ENCODE data around the gene EEF2KMT. TPM values are rescaled to one million over a fixed set of nuclear protein-coding genes. Genes with fewer than 3 reads are reported as not detected.

EEF2KMT gene
- total and polyA plus RNA-seq, 2 of the 4 experiments (the other 2 are of a cell fraction): 14.1 to 19.0 TPM

GRCh38 chr16:5071681-5072333 is 25.8 kb downstream of the EEF2KMT start, which contains the start of gene ALG1:
TSS of gene ALG1 (plus strand) at chr16:5071843. CDS start at chr16:5071850, 7 bp downstream.
- Histone ChIP-seq H2BK15ac (ENCODE audit: low read depth, low read length) (no peak within 1 kb of the TSS), H3K4me1 (ENCODE audit: control insufficient read depth, insufficient read depth, low read length) (peaks cover 3% of the 10 kb centered on the region; the same call in 1 of the 2 replicates), H3K27ac (ENCODE audit: insufficient read depth, low read length) (peak within 1 kb of the TSS; percentile 79), H2BK5ac (ENCODE audit: low read depth, low read length, poor library complexity, severe bottlenecking) (peak within 1 kb of the TSS; percentile 73), H4K5ac (ENCODE audit: low read depth, low read length) (peak within 1 kb of the TSS; percentile 99), H3K4me3 (ENCODE audit: insufficient read depth, low read depth, low read length) (peak within 1 kb of the TSS; percentile 79), H2AK9ac (replicated peaks; ENCODE audit: low read depth, low read length, poor library complexity) (peak within 1 kb of the TSS; percentile 80), H3K9me1 (ENCODE audit: insufficient read depth, low read length) (peaks cover 9% of the 10 kb centered on the region), H2BK20ac (ENCODE audit: low read depth, low read length) (no peak within 1 kb of the TSS), H4K91ac (ENCODE audit: insufficient read depth, low read depth, low read length) (peak within 1 kb of the TSS; percentile 64), H4K20me1 (ENCODE audit: insufficient read depth, low read length) (no peaks in the 10 kb centered on the region), H3K9me3 (ENCODE audit: control insufficient read depth, insufficient read depth, low read length) (no peaks in the 10 kb centered on the region), H2AK5ac (ENCODE audit: low read depth, low read length) (peak within 1 kb of the TSS; percentile 82), H3K4me2 (ENCODE audit: low read depth, low read length) (peak within 1 kb of the TSS; percentile 91), H3K27me3 (ENCODE audit: control insufficient read depth, insufficient read depth, low read length) (peaks cover 2% of the 10 kb centered on the region; the same call in 1 of the 2 replicates), H4K8ac (ENCODE audit: low read depth in 2 of 2, low read length in 2 of 2) (peak within 1 kb of the TSS; percentile 98 to 99), H3K4ac (ENCODE audit: low read depth, low read length) (peak within 1 kb of the TSS; percentile 84), H3K23ac (ENCODE audit: low read depth, low read length) (peak within 1 kb of the TSS; percentile 71), H2AFZ (replicated peaks; ENCODE audit: low read length, poor library complexity) (peak within 1 kb of the TSS; percentile 99), H3K14ac (replicated peaks; ENCODE audit: low read depth, low read length) (peak within 1 kb of the TSS; percentile 82), H2BK120ac (ENCODE audit: low read depth, low read length) (peak within 1 kb of the TSS; percentile 44), H3K36me3 (ENCODE audit: control insufficient read depth, insufficient read depth, low read length) (peaks cover 14% of the 10 kb centered on the region), H3K9ac (ENCODE audit: low read depth, low read length) (peak within 1 kb of the TSS; percentile 74), H3K56ac (ENCODE audit: extremely low read depth, insufficient read depth, low read length) (peak within 1 kb of the TSS; percentile 79), H3K79me1 (ENCODE audit: low read depth in 1 of 2, low read length in 2 of 2) (peaks cover 4 to 38% of the 10 kb centered on the region in 2 experiments; a peak in 3 of 4 replicates), H3K18ac (ENCODE audit: low read depth, low read length) (no peak within 1 kb of the TSS; the same call in 1 of the 2 replicates)
- 0% methylated on average over 13 of the region's 53 CpGs; no CpG with 5 or more reads in 1 of the 2 experiments for WGBS, 2 experiments (ENCODE audit: extremely low coverage in 2 of 2, insufficient read length in 1 of 2)
- ChIA-PET POLR2A (ENCODE audit: unreplicated experiment) (no interaction called here), CTCF (interaction anchor here (0.6 to 1.4 kb wide), 2 partner anchors 13 to 18 kb away, joined by 3 read pairs; no protein-coding TSS in a partner anchor)
- DNase-seq (peak; percentile 82), ATAC-seq (ENCODE audit: low read depth) (peak; percentile 94)
- TF ChIP-seq MAFK (IDR thresholded peaks at IDR 0.05; ENCODE audit: low read depth, low read length) (no peak), USF2 (IDR thresholded peaks at IDR 0.05; ENCODE audit: low read depth, low read length) (peak; percentile 96), BHLHE40 (IDR thresholded peaks at IDR 0.05; ENCODE audit: low read depth, low read length) (peak; percentile 89), POLR2A (IDR thresholded peaks at IDR 0.05; ENCODE audit: low read depth, low read length) (peak; percentile 83)
- BruUV-seq (replicated peaks): no TSS peak
- intact Hi-C loops (cut with micrococcal nuclease) (no loop called here), dilution Hi-C loops (cut with HindIII; ENCODE audit: low sequenced_read_pairs, unreplicated experiment) (no loop called here), in situ Hi-C loops (cut with MboI; ENCODE audit: low sequenced_read_pairs) (no loop called here)
